DMS 273 treated with DMSO at 0.1 percent for 48 hours (cell line): ENCODE data around the gene KANSL1.
"Not testable (repeated sequence)": the region's sequence is repeated elsewhere in the genome, so short reads cannot be mapped to it uniquely, and the experiment has no call there.

Source experiments
- DNase-seq: peaks from one replicate; lab custom pipeline; 2025; lab: John Stamatoyannopoulos, UW

The KANSL1 gene

GRCh38 chr17:46193151-46193625 is at the start of gene KANSL1:
Gene KANSL1 (minus strand): TSS chr17:46193429. CDS start chr17:46172143, 21,286 bp downstream.
- DNase-seq: peak; percentile 89

GRCh38 chr17:46231359-46231758 is 38.1 kb upstream of the KANSL1 start:
- not testable (repeated sequence) for DNase-seq

GRCh38 chr17:46225274-46225794 is 32.1 kb upstream of the KANSL1 start:
- DNase-seq: peak; percentile 95

- not testable (repeated sequence) for DNase-seq
Measured at GRCh38 chr17:46224864-46225263, 31.6 kb upstream of the KANSL1 start.

DNA sequence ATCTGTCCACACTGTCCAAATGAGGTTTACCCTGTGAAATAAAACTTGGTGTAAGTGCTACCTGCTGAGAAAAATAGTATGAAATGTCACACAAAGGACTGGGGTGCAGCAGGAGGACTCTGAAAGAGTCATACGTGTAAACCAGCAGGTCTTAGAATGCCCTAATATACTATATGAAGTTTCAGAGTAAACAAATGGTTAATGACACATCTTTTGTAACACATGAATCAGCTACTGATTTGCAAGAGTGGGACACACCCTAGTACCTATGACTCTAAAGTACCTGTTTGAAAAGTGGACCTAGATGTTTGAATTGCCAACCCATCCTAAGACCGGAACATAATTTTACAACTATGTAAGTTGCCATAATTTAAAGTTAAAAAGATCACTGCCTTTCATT is 29.8 kb upstream of the KANSL1 start:
- DNase-seq: not testable (repeated sequence)

GRCh38 chr17:46216682-46217081 is 23.5 kb upstream of the KANSL1 start:
- DNase-seq: no peak

- DNase-seq: peak; percentile 81
Measured at GRCh38 chr17:46212634-46213435, 19.6 kb upstream of the KANSL1 start.

DNA sequence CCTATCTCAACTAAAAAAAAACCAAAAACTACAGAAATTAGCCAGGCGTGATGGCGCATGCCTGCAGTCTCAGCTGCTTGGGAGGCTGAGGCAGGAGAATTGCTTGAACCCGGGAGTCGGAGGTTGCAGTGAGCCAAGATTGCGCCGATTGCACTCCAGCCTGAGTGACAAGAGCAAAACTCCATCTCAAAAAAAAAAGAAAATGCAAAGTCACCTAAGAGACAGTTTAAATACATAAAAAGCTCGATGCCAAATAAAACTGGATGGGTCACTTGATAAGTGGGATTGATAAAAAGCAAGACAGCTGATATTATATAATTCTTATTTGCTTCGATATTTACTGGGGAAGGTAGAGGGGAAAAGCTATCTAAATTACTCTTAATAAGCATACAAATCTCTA is 15.8 kb upstream of the KANSL1 start:
- DNase-seq: no peak

DNA sequence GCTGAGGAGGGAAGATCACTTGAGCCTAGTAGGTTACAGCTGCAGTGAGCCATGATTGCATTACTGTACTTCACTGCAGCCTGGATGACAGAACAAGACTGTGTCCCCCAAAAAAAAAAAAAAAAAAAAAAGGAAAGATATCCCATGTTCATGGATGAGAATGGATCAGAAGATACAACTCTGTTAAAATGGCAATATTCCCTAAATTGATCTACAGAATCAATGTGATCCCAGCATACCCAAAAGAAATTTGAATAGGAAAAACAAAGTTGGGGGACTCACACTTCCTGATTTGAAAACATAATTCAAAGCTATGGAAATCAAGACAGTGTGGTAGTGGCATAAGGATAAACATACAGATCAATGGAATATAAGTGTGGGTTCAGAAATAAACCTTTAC is 12.7 kb upstream of the KANSL1 start:
- no peak for DNase-seq

DNA sequence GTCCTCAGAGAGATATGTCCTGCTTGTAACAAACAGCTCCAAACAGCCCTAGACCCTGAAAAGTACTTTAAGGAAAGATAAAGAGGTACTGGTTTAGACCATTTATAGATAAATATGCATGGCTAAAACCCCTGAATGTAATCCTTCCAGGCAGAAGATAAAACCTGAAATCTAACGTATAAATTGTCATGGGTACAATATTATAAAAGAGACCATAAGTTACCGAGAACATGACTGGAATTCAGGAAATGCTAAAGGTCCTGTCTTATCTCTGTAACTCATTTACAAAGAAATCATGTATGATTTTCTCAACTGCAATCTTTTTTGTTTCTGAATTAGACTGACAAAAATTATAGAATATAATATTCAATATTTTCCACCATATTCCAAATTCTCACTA is 9.2 kb upstream of the KANSL1 start:
- no peak for DNase-seq

- no peak for DNase-seq
Measured at GRCh38 chr17:46201491-46201890, 8.3 kb upstream of the KANSL1 start.

DNA sequence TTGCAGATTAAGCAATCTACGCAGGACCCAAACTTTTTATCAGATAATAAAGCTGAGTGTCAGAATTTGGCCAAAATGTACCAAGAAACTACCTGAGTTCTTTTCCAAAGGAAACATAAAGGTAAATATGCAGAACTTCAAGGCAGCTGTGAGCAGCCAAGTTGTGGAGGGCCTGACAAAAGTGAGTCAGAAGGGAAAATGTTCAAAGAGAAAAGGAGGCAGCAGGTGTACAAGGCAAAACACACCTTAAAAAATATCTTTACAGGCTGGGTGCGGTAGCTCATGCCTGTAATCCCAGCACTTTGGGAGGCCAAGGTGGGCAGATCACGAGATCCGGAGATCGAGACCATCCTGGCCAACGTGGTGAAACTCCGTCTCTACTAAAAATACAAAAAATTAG is 7.0 kb upstream of the KANSL1 start:
- DNase-seq: no peak

- no peak for DNase-seq
Measured at GRCh38 chr17:46199379-46199778, 6.2 kb upstream of the KANSL1 start.

DNA sequence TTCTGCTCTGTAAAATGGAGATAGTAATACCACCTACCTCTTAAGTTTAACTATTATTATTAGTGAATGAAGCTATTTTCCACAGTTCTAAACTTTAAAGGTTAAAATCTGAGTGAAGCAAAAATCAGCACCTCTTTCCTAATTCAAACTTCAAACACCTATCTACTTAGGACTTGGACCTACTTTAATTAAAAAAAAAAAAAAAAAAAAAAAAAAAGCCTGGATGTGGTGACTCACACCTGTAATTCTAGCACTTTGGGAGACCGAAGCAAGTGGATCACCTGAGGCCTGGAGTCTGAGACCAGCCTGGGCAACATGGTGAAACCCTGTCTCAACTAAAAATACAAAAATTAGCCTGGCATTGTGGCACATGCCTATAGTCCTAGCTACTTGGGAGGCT is 5.0 kb upstream of the KANSL1 start:
- DNase-seq: no peak

GRCh38 chr17:46197530-46197929 is 4.3 kb upstream of the KANSL1 start:
- DNase-seq: no peak

DNA sequence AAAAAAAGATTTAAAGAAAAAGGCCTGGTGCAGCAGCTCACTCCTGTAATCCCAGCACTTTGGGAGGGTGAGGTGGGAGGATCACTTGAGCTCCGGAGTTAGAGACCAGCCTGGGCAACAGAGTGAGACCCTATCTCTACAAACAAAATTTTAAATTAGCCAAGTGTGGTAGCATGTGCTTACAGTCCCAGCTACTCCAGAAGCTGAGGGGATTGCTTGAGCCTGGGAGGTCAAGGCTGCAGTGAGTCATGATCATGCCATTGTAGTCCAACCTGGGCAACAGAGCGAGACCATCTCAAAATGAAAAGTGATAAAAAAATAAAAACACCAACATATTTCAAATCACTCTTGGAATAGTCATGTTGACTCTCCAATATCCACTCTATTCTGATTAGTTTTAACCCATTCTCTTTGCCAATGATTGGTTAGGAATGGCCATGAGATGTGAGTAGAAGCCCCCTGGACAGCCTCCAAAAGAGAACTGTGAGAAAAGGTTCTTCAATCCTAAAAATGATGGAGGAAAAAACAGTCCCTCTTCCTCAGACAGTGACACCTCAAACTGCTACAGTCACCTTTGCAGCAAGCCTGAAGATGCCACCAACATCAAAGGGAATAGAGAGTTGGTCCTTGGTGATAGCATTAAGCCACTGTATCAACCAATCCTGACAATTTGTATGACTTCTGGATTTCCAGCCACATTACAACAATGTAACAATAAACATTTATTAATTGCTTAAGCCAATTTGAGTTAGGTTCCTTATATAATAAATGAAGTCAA is 2.9 kb upstream of the KANSL1 start:
- DNase-seq: no peak

DNA sequence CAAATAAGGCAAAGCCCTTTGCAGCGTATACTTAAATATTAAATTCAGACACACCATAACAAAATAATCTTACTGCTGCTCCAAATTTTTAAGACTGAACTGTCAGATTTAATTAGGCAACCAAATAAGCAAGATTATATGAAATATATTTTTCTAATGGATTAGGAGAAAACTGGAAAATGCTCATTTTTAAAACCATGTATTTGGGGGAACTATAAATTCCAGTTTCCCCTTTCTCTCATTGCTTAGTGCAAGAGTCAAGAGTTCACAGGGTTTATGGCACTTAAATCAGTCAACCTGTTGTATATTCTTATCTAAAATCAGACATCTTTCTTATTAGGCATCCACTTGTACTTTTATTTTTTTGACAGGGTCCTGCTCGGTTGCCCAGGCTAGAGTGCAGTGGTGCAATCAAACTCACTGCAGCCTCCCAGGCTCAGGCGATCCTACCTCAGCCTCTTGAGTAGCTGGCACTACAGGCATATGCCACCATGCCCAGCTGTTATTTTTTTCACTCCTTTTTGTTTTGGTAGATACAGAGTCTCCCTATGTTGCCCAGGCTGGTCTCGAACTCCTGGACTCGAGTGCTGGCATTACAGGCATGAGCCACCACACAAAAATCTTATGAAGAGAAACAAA is 2.1 kb upstream of the KANSL1 start:
- peak; percentile 34 for DNase-seq

DNA sequence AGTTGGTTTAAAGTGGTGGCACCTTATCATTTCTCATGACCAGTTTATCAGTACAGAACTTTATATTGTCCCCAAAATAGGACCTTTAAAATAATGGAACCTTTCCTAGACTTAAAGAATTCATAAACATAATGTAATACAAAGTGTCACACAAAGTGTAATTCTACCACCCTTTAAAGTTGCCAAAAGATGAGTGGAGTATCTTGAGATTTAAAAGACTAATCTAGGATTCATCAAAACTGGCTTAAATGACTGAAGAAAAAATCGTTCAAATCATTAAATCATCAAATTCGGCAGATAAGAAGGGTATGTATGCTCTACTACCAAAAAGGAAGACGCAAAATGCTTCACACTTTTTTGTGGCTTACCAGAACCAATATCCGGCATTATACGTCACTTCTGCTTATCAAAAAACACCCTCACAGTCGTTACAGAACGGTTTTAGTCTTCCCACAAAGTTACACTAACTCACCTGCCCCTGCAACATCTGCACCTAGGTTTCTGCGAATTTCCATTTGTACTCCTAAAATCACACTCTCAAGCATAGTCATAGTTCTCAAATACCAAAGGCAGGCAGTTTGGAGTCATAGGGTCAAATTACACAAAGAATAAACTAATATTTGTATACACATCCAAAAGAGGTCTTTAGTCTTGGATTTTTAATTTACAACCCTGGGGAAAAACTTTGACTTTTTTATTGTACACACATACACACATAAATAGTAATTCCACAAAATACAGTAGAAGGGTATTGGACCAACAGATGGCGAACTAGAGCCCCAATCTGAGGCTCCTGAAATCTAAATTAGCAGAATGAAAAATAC is 1.4 kb upstream of the KANSL1 start:
- peak; percentile 78 for DNase-seq

DNA sequence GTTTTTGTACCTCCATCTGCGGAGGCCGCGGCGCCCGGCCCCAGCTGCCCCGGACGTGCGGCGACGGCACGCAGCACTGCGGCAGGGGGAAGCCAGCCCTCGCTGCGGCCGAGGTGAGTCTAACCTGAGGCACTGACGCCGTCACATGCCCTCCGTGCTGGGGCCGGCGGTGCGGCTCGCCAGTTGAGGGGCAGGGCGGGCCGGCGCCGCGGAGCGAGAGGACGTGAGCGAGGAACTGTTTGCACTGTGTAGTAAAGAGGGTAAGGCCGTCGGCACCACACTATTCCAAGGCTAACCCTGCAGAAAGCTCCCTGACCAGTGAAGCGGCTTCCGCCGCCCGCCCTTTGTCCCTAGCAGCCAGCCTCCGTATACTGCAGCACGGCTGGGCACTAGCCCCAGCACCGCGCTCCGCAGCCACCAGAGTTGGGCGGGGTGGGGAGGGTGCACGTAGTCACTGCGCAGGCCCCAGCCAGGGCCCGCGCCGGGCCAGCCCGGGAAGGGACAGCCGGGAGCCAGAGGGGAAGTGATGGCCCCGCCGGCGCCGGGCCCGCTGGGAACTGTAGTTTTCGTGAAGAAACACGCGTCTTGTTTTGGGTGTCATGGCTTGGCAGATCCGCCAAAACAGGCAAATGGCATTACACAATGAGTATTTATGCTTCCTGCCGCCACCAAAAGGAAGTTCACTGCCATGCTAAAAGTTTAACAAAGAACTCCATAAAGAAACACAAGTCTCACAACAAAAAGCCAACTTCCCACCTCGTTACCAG is 580 bp upstream of the KANSL1 start:
- DNase-seq: peak; percentile 98

GRCh38 chr17:46192439-46193150 is 634 bp downstream of the KANSL1 start:
- peak; percentile 73 for DNase-seq
